AG09309 (cell line): ENCODE measurements around the gene DGLUCY.

Experiments used
- DNase-seq: peaks from one replicate; pipeline ENCODE4 v3.0.0-alpha.2; 2010; ENCODE audit warnings: low read depth
- H3K4me3 ChIP-seq: 2 replicates; pipeline ENCODE4 v1.5.1; 2011; ENCODE audit warnings: mild to moderate bottlenecking, low read depth, low read length, moderate library complexity; ENCODE audit not compliant: control insufficient read depth
- CTCF ChIP-seq: IDR thresholded peaks from 2 replicates; pipeline ENCODE4 v1.5.1; 2011; ENCODE audit warnings: mild to moderate bottlenecking, low read depth, low read length, inconsistent platforms; ENCODE audit not compliant: insufficient read depth, control insufficient read depth; ENCODE audit errors: missing control alignments

Gene DGLUCY

GRCh38 chr14:91125271-91125660 is 11.4 kb downstream of the DGLUCY start:
- H3K4me3 ChIP-seq, result no peak overlapping the region
- no peak for DNase-seq
- TF ChIP-seq CTCF, result no peak

- no peak overlapping the region for H3K4me3 ChIP-seq
- no peak for TF ChIP-seq CTCF
- no peak for DNase-seq
These were observed 11.9 kb downstream of the DGLUCY start for GRCh38 chr14:91125801-91126200.

- no peak overlapping the region for H3K4me3 ChIP-seq
- DNase-seq, result no peak
- TF ChIP-seq CTCF, result no peak
These were observed 12.9 kb downstream of the DGLUCY start for GRCh38 chr14:91126761-91127160.

- no peak for TF ChIP-seq CTCF
- DNase-seq, result no peak
These were observed 13.5 kb downstream of the DGLUCY start for GRCh38 chr14:91127401-91127801.

GRCh38 chr14:91127924-91128323 is 14.1 kb downstream of the DGLUCY start:
- DNase-seq, result no peak
- TF ChIP-seq CTCF, result no peak
- H3K4me3 ChIP-seq, result no peak overlapping the region

More at GRCh38 chr14:91127401-91127801, 13.5 kb downstream of the DGLUCY start:
- no peak overlapping the region for H3K4me3 ChIP-seq

- DNase-seq, result no peak
- TF ChIP-seq CTCF, result no peak
- H3K4me3 ChIP-seq, result no peak overlapping the region
These were observed 14.8 kb downstream of the DGLUCY start for GRCh38 chr14:91128699-91129098.

- no peak for TF ChIP-seq CTCF
- no peak for DNase-seq
These were observed 15.4 kb downstream of the DGLUCY start for GRCh38 chr14:91129261-91129660.

More at GRCh38 chr14:91129261-91129660, 15.4 kb downstream of the DGLUCY start:
- H3K4me3 ChIP-seq, result no peak overlapping the region
